Astrocyte (in vitro differentiated cells and primary cell): Measurements from ENCODE around the gene GPRIN1. TPM values are rescaled to one million over a fixed set of nuclear protein-coding genes. Genes with fewer than 3 reads are reported as not detected.

ENCODE experiments used
- DNase-seq: peaks from one replicate; pipeline ENCODE4 v3.0.0-alpha.2; 2010; ENCODE audit warnings: low read depth
- FAIRE-seq: peaks from 2 replicates; lab custom pipeline; 2011; peaks lifted over from hg19 to GRCh38; lab: Jason Lieb, UNC
- H2AFZ ChIP-seq: 2 replicates; pipeline ENCODE4 v1.6.0; 2012; ENCODE audit warnings: low read depth, low read length, inconsistent platforms
- H3K27ac ChIP-seq: 2 replicates; pipeline ENCODE4 v1.5.1; 2011; ENCODE audit warnings: low read depth, low read length, inconsistent platforms
- H3K27me3 ChIP-seq: 2 replicates; pipeline ENCODE4 v1.6.0; 2011; ENCODE audit warnings: low read length, inconsistent platforms; ENCODE audit not compliant: insufficient read depth
- H3K36me3 ChIP-seq: 2 replicates; pipeline ENCODE4 v1.5.1; 2011; ENCODE audit warnings: low read length, inconsistent platforms; ENCODE audit not compliant: insufficient read depth
- H3K4me1 ChIP-seq: 2 replicates; pipeline ENCODE4 v1.5.1; 2011; ENCODE audit warnings: low read length, inconsistent platforms; ENCODE audit not compliant: insufficient read depth
- H3K4me2 ChIP-seq: 2 replicates; pipeline ENCODE4 v1.6.0; 2012; ENCODE audit warnings: low read length, inconsistent platforms
- H3K4me3 ChIP-seq: 2 replicates; pipeline ENCODE4 v1.5.1; 2011; ENCODE audit warnings: low read depth, mild to moderate bottlenecking, low read length, inconsistent platforms; ENCODE audit not compliant: insufficient read depth
- H3K79me2 ChIP-seq: 2 replicates; pipeline ENCODE4 v1.6.0; 2012; ENCODE audit warnings: mild to moderate bottlenecking, low read length, inconsistent platforms; ENCODE audit not compliant: insufficient read depth
- H3K9ac ChIP-seq: 2 replicates; pipeline ENCODE4 v1.6.0; 2012; ENCODE audit warnings: mild to moderate bottlenecking, low read length, inconsistent platforms
- H3K9me3 ChIP-seq: 2 replicates; pipeline ENCODE4 v1.5.1; 2012; ENCODE audit warnings: low read depth, mild to moderate bottlenecking, low read length, inconsistent platforms; ENCODE audit not compliant: insufficient read depth
- H4K20me1 ChIP-seq: 2 replicates; pipeline ENCODE4 v1.6.0; 2012; ENCODE audit warnings: low read length, inconsistent platforms; ENCODE audit not compliant: insufficient read depth
- H3K27ac Mint-ChIP-seq: one replicate; pipeline ENCODE4 v1.8.0; 2021; ENCODE audit warnings: mild to moderate bottlenecking, mixed read lengths; ENCODE audit not compliant: unreplicated experiment
- H3K27me3 Mint-ChIP-seq: one replicate; pipeline ENCODE4 v1.8.0; 2021; ENCODE audit warnings: low read depth, mixed read lengths; ENCODE audit not compliant: unreplicated experiment
- H3K36me3 Mint-ChIP-seq: one replicate; pipeline ENCODE4 v1.8.0; 2021; ENCODE audit warnings: low read depth, mixed read lengths; ENCODE audit not compliant: unreplicated experiment
- H3K4me1 Mint-ChIP-seq: one replicate; pipeline ENCODE4 v1.8.0; 2021; ENCODE audit warnings: low read depth, mixed read lengths; ENCODE audit not compliant: unreplicated experiment
- H3K4me3 Mint-ChIP-seq: one replicate; pipeline ENCODE4 v1.8.0; 2021; ENCODE audit warnings: mild to moderate bottlenecking, moderate library complexity, mixed read lengths; ENCODE audit not compliant: unreplicated experiment
- H3K9me3 Mint-ChIP-seq: one replicate; pipeline ENCODE4 v1.8.0; 2021; ENCODE audit warnings: mild to moderate bottlenecking, mixed read lengths; ENCODE audit not compliant: unreplicated experiment
- EZH2 ChIP-seq: IDR thresholded peaks from 2 replicates; pipeline ENCODE4 v1.6.1; 2012; ENCODE audit warnings: mild to moderate bottlenecking, low read length, inconsistent platforms; ENCODE audit not compliant: insufficient read depth
- total RNA-seq: library from RNA; stranded (reverse); gene quantifications from 2 replicates; pipeline ENCODE4 v1.2.1, GENCODE V29; 2021
- TF ChIP-seq, protein P1 (sequence below): IDR thresholded peaks from 2 replicates; pipeline ENCODE4 v1.5.1; 2011; ENCODE audit warnings: low read depth, mild to moderate bottlenecking, inconsistent platforms, low read length, moderate library complexity; ENCODE audit not compliant: insufficient read depth

The GPRIN1 gene
- total RNA-seq, 1 donor from 2014 or later = 6.8 TPM

- no peak overlapping the region for H3K4me3 ChIP-seq
- H2AFZ ChIP-seq = no peak overlapping the region
- Mint-ChIP-seq H3K4me1 (no peaks in the 10 kb centered on the region), H3K27me3 (peaks cover 33% of the 10 kb centered on the region), H3K4me3 (no peak overlapping the region), H3K9me3 (no peaks in the 10 kb centered on the region), H3K27ac (peak overlapping the region; percentile 66), H3K36me3 (no peaks in the 10 kb centered on the region)
- no peak overlapping the region for H3K9ac ChIP-seq
- DNase-seq = no peak
- FAIRE-seq = no peak
- H3K4me2 ChIP-seq = no peak overlapping the region
- TF ChIP-seq, protein P1, sequence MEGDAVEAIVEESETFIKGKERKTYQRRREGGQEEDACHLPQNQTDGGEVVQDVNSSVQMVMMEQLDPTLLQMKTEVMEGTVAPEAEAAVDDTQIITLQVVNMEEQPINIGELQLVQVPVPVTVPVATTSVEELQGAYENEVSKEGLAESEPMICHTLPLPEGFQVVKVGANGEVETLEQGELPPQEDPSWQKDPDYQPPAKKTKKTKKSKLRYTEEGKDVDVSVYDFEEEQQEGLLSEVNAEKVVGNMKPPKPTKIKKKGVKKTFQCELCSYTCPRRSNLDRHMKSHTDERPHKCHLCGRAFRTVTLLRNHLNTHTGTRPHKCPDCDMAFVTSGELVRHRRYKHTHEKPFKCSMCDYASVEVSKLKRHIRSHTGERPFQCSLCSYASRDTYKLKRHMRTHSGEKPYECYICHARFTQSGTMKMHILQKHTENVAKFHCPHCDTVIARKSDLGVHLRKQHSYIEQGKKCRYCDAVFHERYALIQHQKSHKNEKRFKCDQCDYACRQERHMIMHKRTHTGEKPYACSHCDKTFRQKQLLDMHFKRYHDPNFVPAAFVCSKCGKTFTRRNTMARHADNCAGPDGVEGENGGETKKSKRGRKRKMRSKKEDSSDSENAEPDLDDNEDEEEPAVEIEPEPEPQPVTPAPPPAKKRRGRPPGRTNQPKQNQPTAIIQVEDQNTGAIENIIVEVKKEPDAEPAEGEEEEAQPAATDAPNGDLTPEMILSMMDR = no peak
- TF ChIP-seq EZH2 = no peak
- no peak overlapping the region for H3K27ac ChIP-seq
- no peaks in the 10 kb centered on the region for H3K4me1 ChIP-seq
- no peaks in the 10 kb centered on the region for H3K36me3 ChIP-seq
- H3K79me2 ChIP-seq = no peaks in the 10 kb centered on the region
- H3K9me3 ChIP-seq = no peaks in the 10 kb centered on the region
- H3K27me3 ChIP-seq = peaks cover 3% of the 10 kb centered on the region
- H4K20me1 ChIP-seq = no peaks in the 10 kb centered on the region
Observed at GRCh38 chr5:176577312-176578176, 32.4 kb downstream of the GPRIN1 start.

- Mint-ChIP-seq H3K9me3 (no peaks in the 10 kb centered on the region), H3K4me3 (no peak overlapping the region), H3K27ac (peak overlapping the region; percentile 26), H3K4me1 (no peaks in the 10 kb centered on the region), H3K27me3 (peaks cover 41% of the 10 kb centered on the region), H3K36me3 (no peaks in the 10 kb centered on the region)
- FAIRE-seq (no peak), DNase-seq (no peak)
- Histone ChIP-seq H3K9ac (no peak overlapping the region), H3K27me3 (peaks cover 5% of the 10 kb centered on the region), H2AFZ (no peak overlapping the region), H3K4me1 (no peaks in the 10 kb centered on the region), H3K9me3 (no peaks in the 10 kb centered on the region), H3K79me2 (no peaks in the 10 kb centered on the region), H3K36me3 (no peaks in the 10 kb centered on the region), H3K4me3 (no peak overlapping the region), H3K4me2 (no peak overlapping the region), H4K20me1 (no peaks in the 10 kb centered on the region), H3K27ac (no peak overlapping the region)
- TF ChIP-seq EZH2 = no peak
- TF ChIP-seq, protein P1 = no peak
Observed at GRCh38 chr5:176575488-176576422, 34.2 kb downstream of the GPRIN1 start.
